ENCODE measurements around the gene ADISSP. TPM values are rescaled to one million over a fixed set of nuclear protein-coding genes. Genes with fewer than 3 reads are reported as not detected.

Gene ADISSP
- total and polyA plus RNA-seq, 2 of the 13 experiments (the other 11 are each of a cell fraction or from before 2014, with no cell fraction given) = 38.3 to 90.6 TPM

GRCh38 chr20:3777381-3777715, 9.8 kb upstream of the ADISSP start (continued):
- TF ChIP-seq ATF2 (CRISPR knock-in tag; IDR thresholded peaks at IDR 0.05) (no peak), JUNB (CRISPR knock-in tag; IDR thresholded peaks at IDR 0.05; ENCODE audit: borderline replicate concordance) (no peak), ZNF746 (CRISPR knock-in tag; IDR thresholded peaks at IDR 0.05) (peak; percentile 50; the same call in 1 of the 2 replicates), CCAR2 (optimal IDR thresholded peaks at IDR 0.05; ENCODE audit: low read depth, low read length) (no peak), ZSCAN25 (CRISPR knock-in tag; IDR thresholded peaks at IDR 0.05) (peak; percentile 70; the same call in 1 of the 2 replicates), ZNF724P (CRISPR knock-in tag; IDR thresholded peaks at IDR 0.05; ENCODE audit: borderline replicate concordance) (0 out of 2 replicates have a peak, but pooled peaks have one; percentile 47), ZNF441 (CRISPR knock-in tag; IDR thresholded peaks at IDR 0.05; ENCODE audit: borderline replicate concordance) (0 out of 2 replicates have a peak, but pooled peaks have one; percentile 1), ZNF263 (CRISPR knock-in tag; IDR thresholded peaks at IDR 0.05) (no peak), IRX3 (CRISPR knock-in tag; IDR thresholded peaks at IDR 0.05; ENCODE audit: borderline replicate concordance, low read depth) (0 out of 2 replicates have a peak, but pooled peaks have one; percentile 23), TEAD3 (CRISPR knock-in tag; optimal IDR thresholded peaks at IDR 0.05; ENCODE audit: borderline replicate concordance) (no peak), HOXA3 (CRISPR knock-in tag; IDR thresholded peaks at IDR 0.05) (no peak), ZNF275 (CRISPR knock-in tag; IDR thresholded peaks at IDR 0.05; ENCODE audit: borderline replicate concordance) (no peak), ZNF317 (CRISPR knock-in tag; IDR thresholded peaks at IDR 0.05) (no peak)

All from HepG2 (cell line).